CD4-positive, alpha-beta T cell treated with Interleukin-21 for 1 hour (primary cell): ENCODE results near the gene ADAMTS2.

Experiments used
- DNase-seq: peaks from one replicate; pipeline ENCODE4 v3.0.0-alpha.2; 2020

ADAMTS2 gene

GRCh38 chr5:179371681-179372680 is 26.7 kb upstream of the ADAMTS2 start:
- DNase-seq = no peak

GRCh38 chr5:179371121-179371510 is 25.9 kb upstream of the ADAMTS2 start:
- DNase-seq = no peak

GRCh38 chr5:179370490-179371120 is 25.3 kb upstream of the ADAMTS2 start:
- DNase-seq = no peak

- no peak for DNase-seq
Observed at GRCh38 chr5:179369530-179369884, 24.2 kb upstream of the ADAMTS2 start.

GRCh38 chr5:179368806-179369529 is 23.7 kb upstream of the ADAMTS2 start:
- no peak for DNase-seq

GRCh38 chr5:179368126-179368805 is 23.0 kb upstream of the ADAMTS2 start:
- DNase-seq = no peak

- DNase-seq = no peak
Observed at GRCh38 chr5:179367491-179367890, 22.2 kb upstream of the ADAMTS2 start.

GRCh38 chr5:179362355-179362754 is 17.1 kb upstream of the ADAMTS2 start:
- DNase-seq = no peak

GRCh38 chr5:179361037-179361603 is 15.9 kb upstream of the ADAMTS2 start:
- DNase-seq = no peak

GRCh38 chr5:179357031-179357430 is 11.8 kb upstream of the ADAMTS2 start:
- no peak for DNase-seq

GRCh38 chr5:179355976-179356974 is 11.0 kb upstream of the ADAMTS2 start:
- DNase-seq = no peak

- no peak for DNase-seq
Observed at GRCh38 chr5:179354305-179354882, 9.1 kb upstream of the ADAMTS2 start.

- DNase-seq = no peak
Observed at GRCh38 chr5:179348843-179349242, 3.6 kb upstream of the ADAMTS2 start.

- no peak for DNase-seq
Observed at GRCh38 chr5:179348011-179348530, 2.8 kb upstream of the ADAMTS2 start.

- DNase-seq = no peak
Observed at GRCh38 chr5:179347581-179347980, 2.3 kb upstream of the ADAMTS2 start.

- no peak for DNase-seq
Observed at GRCh38 chr5:179346875-179347274, 1.6 kb upstream of the ADAMTS2 start.

GRCh38 chr5:179346401-179346800 is 1.1 kb upstream of the ADAMTS2 start:
- DNase-seq = no peak

- no peak for DNase-seq
Observed at GRCh38 chr5:179345183-179345432, 153 bp downstream of the ADAMTS2 start.

- DNase-seq = no peak
Observed at GRCh38 chr5:179344431-179345182, 654 bp downstream of the ADAMTS2 start.
